ENCODE data around the gene WNT5B.
A peak's percentile ranks its signal among the peaks of the same experiment; 100 is the strongest.

WNT5B gene

GRCh38 chr12:1647285-1647669 lies 18.2 kb downstream of the WNT5B start:
- no peak for DNase-seq

GRCh38 chr12:1650260-1650977 lies 21.4 kb downstream of the WNT5B start:
- peak in 5 of 56 donors; percentile 27 to 69 (median 35) for DNase-seq

GRCh38 chr12:1650978-1651361 lies 21.9 kb downstream of the WNT5B start:
- DNase-seq = no peak

GRCh38 chr12:1651946-1652345 lies 22.9 kb downstream of the WNT5B start:
- no peak for DNase-seq

- DNase-seq = no peak
Observed at GRCh38 chr12:1655225-1655788, 26.3 kb downstream of the WNT5B start.

GRCh38 chr12:1656902-1657301 lies 27.9 kb downstream of the WNT5B start:
- DNase-seq = peak in 3 of 56 donors; percentile 28 to 32 (median 32)

GRCh38 chr12:1657688-1658087 lies 28.7 kb downstream of the WNT5B start:
- no peak for DNase-seq

GRCh38 chr12:1660304-1661187 lies 31.5 kb downstream of the WNT5B start:
- peak in 20 of 56 donors; percentile 19 to 76 (median 53) for DNase-seq

GRCh38 chr12:1661553-1662335 lies 32.7 kb downstream of the WNT5B start:
- peak in 55 of 56 donors; percentile 70 to 99 (median 91) for DNase-seq

GRCh38 chr12:1662761-1663439 lies 33.9 kb downstream of the WNT5B start:
- no peak for DNase-seq

- DNase-seq = no peak
Observed at GRCh38 chr12:1663440-1664132, 34.6 kb downstream of the WNT5B start.

GRCh38 chr12:1665366-1665765 lies 36.3 kb downstream of the WNT5B start:
- no peak for DNase-seq

GRCh38 chr12:1666215-1666614 lies 37.2 kb downstream of the WNT5B start:
- no peak for DNase-seq

GRCh38 chr12:1666685-1667162 lies 37.7 kb downstream of the WNT5B start:
- DNase-seq = no peak

GRCh38 chr12:1668833-1669543 lies 40.0 kb downstream of the WNT5B start:
- peak in 1 of 56 donors; percentile 65 for DNase-seq

- no peak for DNase-seq
Observed at GRCh38 chr12:1670358-1671268, 41.6 kb downstream of the WNT5B start.

GRCh38 chr12:1676043-1676442 lies 47.0 kb downstream of the WNT5B start:
- DNase-seq = no peak

- no peak for DNase-seq
Observed at GRCh38 chr12:1680804-1681492, 51.9 kb downstream of the WNT5B start.

All from amygdala (tissue), 56 donors.